ENCODE results near the gene BAG1.

The BAG1 gene

DNA sequence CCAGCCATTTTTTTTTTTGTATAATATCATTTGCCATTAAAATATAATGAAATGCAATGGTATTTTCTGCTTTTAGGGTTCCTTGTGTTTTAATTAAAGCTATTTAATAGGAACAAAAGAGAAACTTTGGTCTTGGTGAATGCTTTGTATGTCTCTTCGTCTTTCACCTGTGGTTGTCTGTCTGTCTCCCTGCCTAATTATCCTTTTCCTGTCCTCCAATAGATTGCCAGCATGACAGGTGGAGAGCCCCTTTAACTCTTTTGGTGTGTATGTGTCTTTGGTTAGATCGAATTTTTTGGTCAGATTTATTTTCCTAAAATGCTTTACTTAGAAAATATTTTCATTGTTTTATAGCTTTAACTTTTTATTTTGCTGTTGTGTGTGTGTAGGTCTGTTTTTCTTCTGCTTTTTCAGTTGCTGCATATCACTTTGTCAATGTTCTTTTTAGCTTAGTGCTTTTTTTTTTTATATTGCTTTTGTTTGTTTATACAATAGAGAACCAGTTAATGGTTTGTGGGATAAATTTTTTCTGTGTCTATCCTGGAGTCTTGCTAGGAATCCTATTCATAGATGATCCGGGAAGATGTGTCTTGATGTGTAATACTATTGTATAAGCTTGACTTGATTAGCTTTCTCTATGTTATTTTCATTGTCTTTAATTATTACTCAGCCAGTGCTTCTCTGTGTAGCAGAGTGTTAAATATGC is 8.9 kb upstream of the BAG1 start:
- no peak for DNase-seq (ENCODE audit: low spot score)

DNA sequence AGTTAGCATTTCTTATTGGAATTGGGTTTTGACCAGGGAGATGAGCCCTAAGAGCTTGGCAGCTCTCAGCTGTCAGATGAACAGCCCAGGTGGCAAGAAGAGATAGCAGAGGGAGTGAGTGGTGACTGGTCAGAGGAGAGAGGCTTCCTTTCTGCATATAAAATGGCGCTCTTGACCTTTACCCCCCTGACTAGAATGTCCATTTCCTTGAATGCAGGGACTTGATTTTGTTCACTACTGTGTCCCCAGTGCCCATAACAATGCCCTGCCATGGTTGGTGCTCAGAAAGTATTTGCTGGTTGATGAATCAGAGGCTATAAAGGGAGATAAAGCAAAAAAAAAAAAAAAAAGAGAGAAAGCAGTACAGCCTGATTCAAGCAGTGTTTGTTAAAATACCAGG is 7.6 kb upstream of the BAG1 start:
- no peak for DNase-seq (ENCODE audit: low spot score)

DNA sequence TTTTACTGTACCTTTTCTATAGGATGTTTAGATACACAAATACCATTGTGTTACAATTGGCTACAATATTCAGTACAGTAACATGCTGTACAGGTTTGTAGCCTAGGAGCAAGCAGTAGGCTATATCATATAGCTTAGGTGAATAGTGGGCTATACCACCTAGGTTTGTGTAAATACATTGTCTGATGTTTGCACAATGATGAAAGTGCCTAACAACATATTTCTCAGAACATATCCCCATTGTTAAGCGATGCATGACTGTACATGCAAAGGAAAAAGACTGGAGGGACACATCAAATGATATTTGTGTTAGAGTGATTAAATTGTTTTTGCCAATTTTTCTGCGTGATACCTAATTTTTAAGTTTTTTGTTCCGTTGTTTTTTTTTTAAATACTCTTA is 5.6 kb upstream of the BAG1 start:
- no peak for DNase-seq (ENCODE audit: low spot score)

DNA sequence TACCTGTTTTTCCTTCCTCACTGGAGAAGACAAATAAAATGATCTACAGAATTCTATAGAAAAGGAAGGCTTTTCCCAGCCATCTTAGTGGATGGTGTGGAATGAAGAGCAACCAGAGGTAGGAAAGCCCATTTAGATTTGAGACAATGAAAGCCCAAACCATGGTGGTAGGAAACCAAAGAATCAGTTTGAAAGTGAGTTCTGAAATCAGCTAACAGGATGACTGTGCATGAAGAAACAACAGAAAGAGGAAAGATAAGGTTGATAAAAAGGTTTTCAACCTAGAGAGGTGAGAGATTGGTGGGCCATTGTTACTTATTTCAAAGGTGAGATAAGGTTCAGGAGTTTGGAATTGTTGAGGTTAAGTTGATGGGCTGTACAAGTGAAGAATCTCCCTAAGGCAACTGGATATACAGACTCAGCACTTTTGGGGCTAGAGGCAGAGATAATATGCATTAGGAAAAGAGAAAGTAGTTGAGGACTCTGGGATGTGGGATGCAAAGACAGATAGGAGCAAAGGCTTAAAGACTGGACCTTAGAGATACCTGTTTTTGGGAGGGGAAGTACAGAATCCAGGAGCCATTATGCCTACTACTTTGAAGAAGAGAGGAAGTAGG is 2.8 kb upstream of the BAG1 start:
- DNase-seq (ENCODE audit: low spot score): no peak

DNA sequence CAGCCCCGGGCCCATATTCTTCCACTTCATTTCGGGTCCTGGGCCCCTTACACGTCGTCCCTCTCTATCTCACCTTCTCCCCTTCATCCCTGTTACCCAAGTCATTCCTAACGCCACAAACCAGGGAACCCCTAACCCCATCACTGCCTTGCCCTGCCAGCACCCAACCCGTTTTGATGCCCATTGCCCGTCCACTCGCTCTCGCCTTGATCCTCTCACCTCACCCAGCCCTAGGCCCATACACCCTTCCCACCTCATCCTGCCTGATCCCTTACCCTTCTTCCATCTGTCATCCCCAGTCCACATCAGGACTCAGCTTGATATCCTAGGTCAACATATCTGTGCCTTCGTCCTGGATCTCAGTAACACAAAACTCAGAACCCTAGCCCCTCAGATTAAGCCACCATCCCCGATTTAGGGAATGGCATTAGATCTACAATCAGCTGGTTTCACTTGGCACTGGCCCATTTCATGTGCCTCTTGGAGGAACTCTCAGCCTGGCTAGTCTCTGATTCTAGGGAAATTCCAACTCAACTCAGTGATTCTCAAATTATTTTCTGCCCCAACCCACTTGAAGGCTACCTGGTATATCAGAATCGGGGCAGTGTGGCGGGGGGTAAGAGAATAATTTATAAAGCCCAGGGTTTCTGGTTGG is 830 bp upstream of the BAG1 start:
- DNase-seq (ENCODE audit: low spot score): no peak

DNA sequence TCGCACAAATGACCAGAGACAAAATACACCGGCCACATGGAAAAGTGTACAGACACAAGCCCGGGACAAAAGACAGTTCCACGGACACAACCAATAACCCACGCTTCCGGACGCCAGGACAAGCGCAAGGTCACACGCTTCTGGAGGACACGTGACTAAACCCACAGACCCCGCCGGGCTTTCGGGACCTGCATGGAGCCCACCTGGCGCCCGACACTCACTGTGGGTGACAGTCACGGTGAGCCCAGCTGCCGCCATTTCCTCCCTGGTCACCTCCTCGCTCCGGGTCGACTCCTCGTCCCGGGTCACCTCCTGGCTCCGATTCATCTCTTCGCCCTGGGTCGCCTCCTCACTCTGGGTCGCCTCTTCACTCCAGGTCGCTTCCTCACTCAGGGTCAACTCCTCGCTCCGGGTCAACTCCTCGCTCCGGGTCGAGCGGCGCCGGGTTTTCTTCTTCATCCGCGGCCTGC is 470 bp downstream of the BAG1 start:
- DNase-seq (ENCODE audit: low spot score): peak; percentile 17

DNA sequence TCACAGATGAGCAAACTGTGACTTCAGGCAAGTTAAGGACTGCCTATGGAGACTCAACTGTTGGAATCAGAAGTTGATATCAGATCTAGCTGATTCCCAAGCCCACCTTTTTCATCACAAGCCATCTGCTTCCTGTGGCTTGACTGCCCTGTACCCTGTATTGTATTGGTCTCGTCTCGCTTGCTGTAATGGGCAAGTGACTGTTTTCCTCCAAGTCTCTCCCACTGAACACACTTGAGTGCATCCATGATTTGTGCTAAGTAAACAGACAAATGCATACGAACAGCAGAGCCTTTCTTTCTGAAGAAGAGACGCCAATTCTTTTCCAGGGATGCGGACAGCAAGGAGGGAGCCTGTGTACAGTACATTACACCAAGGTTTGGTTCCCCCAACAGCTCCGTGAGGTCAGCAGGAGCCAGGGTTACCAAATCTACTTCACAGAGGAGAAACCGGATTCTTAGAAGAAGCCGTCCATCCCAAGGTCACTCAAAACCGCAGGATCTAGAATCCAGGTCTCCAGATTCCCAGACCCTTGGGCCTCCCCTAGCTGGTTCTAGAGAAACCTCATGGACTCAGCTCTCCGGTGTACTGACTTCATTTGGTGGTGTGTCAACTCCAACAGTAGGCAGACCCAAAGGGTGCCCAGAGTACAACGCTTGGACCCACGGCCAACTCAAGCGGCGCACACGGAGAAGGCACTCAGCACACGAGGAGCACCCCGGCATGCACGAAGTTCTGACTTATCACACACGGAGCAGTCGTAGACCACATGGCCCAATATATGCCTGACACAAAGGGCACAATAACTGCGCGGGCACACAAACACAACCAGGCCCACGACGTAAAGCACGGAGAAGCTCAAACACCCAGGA is 1.1 kb downstream of the BAG1 start:
- peak; percentile 3 for DNase-seq (ENCODE audit: low spot score)

DNA sequence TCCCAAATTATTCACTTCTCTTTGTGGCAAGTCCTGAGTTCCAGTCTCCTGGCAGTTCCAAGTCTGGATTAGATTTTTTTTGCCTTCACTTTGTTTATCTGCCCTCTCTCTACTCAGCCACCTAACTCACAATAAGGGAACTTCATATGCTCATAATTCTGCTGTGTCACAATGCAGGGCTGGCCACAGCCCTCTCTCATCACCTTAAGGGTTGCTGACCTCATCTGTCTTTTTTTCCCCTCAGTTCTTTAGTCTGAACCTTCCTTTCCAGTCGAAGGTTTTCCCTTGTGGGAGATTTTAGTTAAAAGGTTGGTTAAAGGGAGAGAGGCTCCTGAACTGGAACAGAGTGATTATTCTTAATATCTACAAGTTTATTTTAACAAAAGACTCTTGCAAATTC is 4.1 kb downstream of the BAG1 start:
- DNase-seq (ENCODE audit: low spot score): no peak

DNA sequence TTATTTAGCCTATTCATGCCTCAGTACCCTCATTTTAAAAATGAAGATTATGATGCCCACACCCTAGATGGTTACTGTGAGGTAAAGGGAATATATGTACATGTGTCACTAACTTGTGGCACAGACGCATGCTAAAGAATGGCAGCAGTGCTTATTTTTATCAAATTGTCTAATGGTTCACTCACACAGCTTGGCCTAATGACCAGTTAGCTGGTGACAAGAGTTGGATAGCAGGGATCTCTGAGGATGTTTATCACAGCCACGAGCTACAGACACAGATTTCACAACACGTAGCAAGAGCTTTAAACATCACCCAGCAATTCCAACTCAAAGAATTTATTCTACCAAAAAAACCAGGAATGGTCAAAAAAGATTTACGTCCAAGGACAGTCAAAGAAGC is 7.2 kb downstream of the BAG1 start:
- no peak for DNase-seq (ENCODE audit: low spot score)

DNA sequence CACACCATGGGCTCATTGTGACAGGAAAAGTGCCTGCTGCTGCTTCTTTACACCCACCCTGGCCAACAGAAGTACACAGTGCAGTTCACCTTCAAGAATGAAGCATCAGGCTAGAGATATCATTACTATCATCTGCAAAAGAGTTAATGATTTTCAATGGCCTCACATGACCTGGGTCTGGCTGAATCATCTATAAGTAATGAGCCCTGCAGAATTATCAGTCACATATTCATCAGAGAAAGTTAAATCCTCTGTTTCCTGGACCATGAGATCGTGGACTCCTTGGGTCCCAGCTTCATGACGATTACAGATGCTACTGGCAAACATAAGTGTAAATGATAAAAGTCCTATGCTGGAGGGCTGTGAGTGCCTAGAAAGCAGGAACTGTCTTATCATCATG is 8.3 kb downstream of the BAG1 start:
- DNase-seq (ENCODE audit: low spot score): no peak

DNA sequence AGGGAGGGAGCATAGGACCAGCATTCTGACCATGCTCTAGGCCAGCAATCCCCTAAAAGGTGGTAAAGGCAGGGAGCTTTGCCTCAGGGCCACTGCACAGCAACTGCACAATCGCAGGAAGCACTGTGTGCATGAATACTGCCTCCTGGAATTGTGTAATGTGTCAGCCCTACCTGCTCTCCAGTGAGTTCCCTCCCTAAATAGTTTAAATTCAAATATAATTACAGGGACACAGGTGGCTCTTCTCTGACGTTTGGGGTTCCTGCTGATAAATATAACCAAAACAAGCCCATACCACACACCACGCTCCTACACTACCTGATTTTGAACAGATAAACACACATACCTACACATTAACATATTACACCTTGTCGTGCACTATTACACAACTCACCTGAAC is 9.0 kb downstream of the BAG1 start:
- DNase-seq (ENCODE audit: low spot score): no peak

DNA sequence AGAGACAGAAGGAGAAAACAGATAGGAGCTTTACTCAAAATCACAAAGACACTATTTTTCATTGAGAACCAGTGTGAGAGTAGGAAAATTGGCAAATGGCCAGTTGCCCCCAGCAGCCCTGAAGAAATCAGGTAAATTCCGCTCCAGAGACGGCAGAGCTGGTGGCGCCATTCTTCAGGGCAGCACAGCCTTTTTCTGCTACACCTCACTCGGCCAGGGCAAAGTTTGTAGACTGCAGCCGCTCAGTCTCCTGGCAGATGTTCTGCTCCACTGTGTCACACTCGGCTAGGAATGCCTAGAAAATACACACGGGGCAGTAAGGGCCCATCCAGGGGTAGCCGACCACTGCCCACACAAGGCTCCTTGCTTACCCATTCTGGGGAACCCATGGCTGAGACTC is 9.5 kb downstream of the BAG1 start:
- no peak for DNase-seq (ENCODE audit: low spot score)

DNA sequence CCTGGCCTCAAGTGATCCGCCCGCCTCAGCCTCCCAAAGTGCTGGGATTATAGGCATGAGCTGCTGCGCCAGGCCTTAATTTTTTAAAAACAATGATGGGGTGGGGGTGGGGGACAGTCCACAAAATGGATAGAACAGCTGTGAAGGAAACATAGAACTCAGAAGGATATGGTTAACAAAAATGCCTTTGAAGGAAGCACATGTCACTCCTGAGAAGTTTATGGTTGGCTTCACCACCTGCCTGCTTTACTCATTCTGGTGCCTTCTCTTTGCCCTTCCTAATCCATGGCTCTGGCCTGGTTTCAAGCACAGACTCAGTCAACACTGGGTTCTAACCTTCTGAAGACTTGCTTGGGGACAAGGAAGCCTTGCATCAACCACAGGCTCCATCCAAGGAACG is 10.3 kb downstream of the BAG1 start:
- DNase-seq (ENCODE audit: low spot score): no peak

DNA sequence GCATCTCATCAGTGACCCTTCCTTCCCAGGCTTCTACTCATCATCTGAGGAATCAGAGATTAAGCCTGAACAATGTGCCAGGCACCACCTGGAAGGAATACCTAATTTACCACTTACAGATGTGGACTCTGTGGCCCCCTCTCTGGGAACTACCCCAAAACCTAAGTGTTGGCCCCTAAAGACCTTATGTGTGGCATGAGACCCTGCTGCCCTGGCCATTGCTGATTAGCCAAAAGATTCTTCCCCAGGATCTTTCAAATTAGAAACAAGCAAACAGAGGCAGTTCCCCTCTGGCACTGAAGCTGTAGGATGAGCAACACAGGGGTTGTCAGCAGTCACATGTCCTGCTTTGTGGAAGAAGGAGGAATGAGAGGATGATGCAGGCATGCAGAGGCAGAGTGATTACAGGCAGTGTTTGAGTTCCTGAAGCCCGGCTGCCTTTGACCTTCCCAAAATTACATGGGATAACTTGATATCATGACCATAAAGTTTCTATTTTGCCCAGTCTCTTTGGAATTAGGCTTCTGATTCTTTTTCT is 14.0 kb downstream of the BAG1 start:
- DNase-seq (ENCODE audit: low spot score): no peak

DNA sequence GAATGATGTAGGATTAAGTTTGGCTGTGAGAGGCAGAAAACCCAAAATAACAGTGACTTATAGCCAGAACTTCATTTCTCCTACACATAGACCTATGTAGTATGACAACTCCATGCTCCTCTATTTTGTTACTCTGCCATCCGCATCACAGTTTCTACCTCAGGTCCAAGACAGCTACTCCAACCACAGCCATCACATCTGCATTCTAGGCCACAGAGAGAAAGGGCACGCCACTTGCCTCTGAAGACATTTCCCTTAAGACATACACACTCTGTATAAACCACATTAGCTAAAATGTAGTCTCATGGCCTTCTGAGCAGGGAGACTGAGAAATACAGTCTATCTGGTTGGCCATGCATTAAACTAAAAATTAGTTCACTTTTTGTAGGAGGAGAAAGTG is 14.5 kb downstream of the BAG1 start:
- no peak for DNase-seq (ENCODE audit: low spot score)

DNA sequence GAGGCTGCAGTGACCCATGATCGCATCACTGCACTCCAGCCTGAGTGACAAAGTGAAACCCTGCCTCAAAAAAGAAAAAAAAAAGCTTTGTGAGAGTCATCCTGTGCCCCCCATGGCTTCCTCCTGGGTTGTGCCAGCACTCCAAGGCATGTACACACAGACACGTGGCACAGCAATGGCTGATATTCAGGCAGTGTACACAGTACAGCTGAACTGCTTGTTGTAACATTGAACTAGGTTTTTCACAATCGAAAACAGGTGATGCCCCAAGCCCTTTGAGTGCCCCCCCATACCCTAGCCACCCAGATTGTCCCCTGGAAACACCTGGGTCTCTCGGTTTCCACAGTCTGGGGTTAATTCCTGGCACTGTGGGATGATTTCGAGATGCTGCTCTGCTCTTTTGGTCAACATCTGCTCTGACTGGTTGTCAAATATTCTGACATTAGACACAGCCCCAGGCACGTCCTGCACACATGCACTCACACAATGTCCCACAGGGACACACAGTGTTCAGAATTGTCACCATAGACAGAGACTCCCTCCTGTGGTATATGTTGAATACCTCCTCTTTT is 15.3 kb downstream of the BAG1 start:
- no peak for DNase-seq (ENCODE audit: low spot score)

DNA sequence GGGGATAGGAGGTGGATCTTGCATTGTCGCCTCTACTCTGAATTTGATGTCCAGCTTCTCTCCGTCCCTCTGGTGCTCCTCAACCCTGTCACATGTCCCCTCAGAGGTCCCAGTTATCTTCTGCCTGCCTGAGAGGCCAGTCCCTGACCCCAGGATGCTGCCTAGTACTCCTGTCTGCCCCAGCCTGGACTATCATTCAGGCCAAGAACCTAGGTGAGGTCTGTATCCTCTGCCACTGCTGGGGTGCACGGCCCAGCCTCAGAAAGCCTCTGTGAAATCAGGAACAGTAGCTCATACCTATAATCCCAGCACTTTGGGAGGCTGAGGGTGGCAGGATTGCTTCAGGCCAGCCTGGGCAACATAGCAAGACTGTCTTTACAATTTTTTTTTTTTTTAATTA is 15.9 kb downstream of the BAG1 start:
- DNase-seq (ENCODE audit: low spot score): no peak

DNA sequence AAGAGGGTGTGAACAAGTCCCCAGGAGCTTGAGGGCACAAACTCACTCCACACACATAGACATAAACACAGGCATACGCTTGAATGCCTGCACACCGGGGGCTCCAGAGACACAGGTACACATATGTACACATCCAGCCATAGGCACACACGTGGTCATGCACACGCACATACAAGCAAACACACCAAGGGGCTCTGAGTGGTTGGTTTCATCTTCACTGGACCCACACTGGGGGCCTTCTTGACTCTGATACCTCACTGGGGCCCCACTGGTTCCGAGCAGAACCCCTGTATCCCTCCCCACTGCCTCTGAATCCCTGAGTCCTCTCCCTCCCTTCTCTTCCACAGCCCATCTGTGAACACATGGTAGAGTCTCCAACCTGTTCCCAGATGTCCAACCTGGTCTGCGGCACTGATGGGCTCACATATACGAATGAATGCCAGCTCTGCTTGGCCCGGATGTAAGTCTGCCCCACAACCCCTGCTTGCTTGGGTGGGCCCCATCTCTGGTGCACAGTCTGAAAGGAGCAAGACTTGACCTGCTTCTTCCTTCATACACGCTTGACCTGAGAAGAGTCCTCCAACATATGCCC is 18.1 kb downstream of the BAG1 start:
- no peak for DNase-seq (ENCODE audit: low spot score)

DNA sequence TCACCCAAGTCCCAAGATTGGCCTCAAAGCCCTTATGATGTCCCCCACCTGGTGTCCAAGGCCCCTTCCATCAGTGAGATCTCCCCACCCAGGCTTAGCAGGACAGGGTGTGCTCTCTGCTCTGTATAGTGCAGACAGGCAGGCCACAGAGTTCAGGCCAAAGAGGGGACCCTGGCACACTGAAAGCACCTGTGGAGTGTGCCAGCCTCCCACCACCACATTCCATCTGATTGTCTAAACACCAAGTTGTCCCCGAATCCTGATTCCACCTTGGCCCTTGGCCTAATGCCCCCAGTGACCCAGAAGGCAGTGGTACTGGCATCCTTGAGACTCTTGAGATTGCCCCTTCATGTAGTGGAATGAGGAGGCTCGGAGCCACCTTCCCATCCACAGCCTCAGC is 19.2 kb downstream of the BAG1 start:
- no peak for DNase-seq (ENCODE audit: low spot score)

DNA sequence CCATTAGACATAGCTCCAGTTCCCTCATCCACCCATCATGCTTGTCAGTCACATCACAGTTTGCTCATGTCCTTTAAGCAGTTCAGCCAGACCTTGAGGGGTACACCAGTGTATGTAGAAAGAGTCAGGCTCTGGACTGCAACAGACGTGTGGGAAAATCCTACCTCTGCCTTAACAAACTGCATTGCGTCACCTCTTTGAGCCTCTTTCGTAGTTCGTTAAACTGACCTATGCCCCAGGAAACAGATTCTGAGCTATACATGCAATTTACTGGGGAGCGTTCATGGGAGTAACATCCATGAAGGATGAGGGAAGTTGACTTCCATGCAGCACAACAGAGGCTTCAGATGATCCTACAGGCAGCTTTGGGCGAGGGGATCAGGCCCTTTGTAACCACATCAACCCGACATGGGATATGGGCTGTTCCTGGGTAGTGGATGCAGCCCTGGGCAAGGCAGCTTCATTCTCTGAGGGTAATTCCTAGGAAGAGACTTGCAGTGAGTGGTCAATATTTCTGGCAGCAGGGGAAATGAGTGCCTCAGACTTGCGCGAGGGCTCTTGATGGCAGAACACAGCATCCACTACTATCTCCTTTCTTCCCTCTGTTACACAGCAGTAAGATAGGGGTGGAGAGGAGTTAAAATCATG is 20.2 kb downstream of the BAG1 start:
- DNase-seq (ENCODE audit: low spot score): no peak

DNA sequence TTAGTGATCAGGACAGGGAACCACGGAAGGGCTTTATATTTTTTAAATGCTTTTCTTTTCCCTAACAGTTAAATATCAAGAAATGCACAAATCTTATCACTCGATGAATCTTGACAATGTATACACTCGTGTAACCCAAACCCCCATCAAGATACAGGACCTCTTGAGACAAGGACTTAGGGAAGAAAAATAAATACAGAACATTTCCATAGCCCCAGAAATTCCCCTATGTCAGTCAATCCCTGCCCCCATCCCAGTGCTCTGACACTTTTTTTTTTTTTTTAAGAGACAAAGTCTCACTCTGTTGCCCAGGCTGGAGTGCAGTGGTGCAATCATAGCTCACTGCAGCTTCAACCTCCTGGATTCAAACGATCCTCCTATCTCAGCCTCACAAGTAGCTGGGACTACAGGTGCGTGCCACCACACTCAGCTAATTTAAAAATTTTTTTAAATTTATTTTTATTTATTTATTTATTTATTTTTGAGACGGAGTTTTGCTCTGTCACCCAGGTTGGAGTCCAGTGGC is 21.8 kb downstream of the BAG1 start:
- DNase-seq (ENCODE audit: low spot score): no peak
